Stimulated activated CD4-positive, alpha-beta T cell treated with anti-CD3 and anti-CD28 coated beads, Interleukin-12 subunit alpha, Interleukin-12 subunit beta, amount 100 ng/mL, for 48 hours (primary cell): ENCODE measurements around the gene SLC40A1.

ENCODE experiments used
- DNase-seq, 3 donors: peaks; one replicate each; pipeline ENCODE4 v3.0.0-alpha.2; 2020; ENCODE audit warnings: low read depth in 2 of 3, low spot score in 1 of 3

The SLC40A1 gene

DNA sequence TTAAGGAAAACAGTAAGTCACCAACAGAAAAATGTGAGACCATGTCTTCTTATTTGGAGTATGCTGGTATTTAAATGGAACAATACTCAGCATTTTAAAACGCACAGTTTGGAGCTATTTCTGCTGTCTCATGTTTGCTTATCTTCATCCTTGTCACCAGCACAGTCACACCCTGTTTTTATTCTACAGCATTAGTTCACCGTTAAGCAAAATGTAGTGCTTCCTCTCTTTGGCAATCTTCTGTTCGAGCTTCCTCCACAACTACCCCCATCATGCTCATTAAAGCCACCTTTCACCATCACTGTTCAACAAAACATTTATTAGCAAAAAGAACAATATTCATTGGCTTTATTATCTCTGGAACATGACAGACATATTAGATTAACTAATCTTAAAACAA is 64.0 kb downstream of the SLC40A1 start:
- DNase-seq: no peak

DNA sequence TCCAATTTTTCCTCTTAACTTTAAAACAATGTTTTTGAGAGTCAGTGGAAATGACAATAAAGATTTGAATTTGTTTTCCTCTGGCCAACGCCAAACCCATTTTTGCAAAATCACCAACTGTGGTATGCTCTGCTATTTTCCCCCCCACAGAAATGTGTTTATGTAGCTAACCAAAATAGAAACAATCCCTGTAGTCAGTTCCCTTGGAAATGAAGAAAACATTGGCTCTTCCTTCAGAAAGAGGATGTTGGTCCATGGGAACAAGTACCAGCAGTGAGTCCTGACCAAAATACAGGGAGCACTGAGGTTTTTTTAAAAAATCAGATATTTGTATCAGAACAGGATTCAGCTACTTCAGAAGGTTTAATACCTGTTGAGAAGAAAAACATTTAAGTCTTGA is 65.3 kb downstream of the SLC40A1 start:
- no peak for DNase-seq

- DNase-seq: no peak
Observed at GRCh38 chr2:189514104-189514503, 66.5 kb downstream of the SLC40A1 start.

GRCh38 chr2:189512879-189513278 is 67.7 kb downstream of the SLC40A1 start:
- no peak for DNase-seq

- no peak for DNase-seq
Observed at GRCh38 chr2:189511960-189512319, 68.6 kb downstream of the SLC40A1 start.

DNA sequence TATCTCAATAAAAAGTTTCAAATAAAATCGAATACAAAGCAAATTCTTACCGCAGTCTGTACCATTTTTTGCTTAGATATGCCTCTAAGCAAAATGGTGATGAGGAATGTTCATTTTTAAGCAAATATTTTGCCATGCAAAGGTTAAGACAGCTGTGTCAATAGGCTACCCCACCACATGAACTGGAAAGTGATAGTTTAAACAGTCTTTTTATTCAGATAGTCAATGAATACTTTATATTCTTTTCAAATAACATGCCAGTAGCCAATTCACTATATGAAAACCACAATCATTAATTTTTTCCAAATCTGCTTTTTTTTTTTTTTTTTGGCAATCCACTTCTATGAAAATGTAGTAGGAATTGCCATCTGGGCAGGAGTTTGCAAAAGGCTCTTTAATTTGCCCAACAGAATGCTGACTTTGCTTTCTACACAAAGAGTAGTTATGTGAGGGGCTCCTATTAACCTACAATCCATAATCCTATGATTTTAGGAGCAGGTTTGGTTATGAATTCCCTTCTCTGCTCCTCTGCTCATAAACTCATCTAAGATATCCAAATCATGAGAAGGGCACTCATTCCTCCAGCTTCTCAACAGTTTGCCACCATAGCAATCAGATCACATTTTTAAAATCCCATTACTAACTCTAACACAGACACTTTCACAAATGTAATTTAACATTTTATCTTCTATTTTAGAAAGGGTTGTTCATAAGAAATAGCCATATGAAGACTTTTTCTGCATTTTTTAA is 69.2 kb downstream of the SLC40A1 start:
- no peak for DNase-seq
